ENCODE results near the gene SFSWAP.
"Not testable (repeated sequence)": the region's sequence is repeated elsewhere in the genome, so short reads cannot be mapped to it uniquely, and the experiment has no call there.

Gene SFSWAP

GRCh38 chr12:131710464-131711457 is at the start of gene SFSWAP:
SFSWAP (plus strand) TSS chr12:131711090; CDS start chr12:131711230, 140 bp downstream.
- peak; percentile 57 to 61 for DNase-seq (ENCODE audit: low read depth in 1 of 2, low spot score in 1 of 2)

GRCh38 chr12:131661170-131661985 is 49.5 kb upstream of the SFSWAP start:
- not testable (repeated sequence) for DNase-seq (ENCODE audit: low read depth in 1 of 2, low spot score in 1 of 2)

- DNase-seq (ENCODE audit: low read depth in 1 of 2, low spot score in 1 of 2): not testable (repeated sequence)
Observed at GRCh38 chr12:131661986-131662288, 49.0 kb upstream of the SFSWAP start.

GRCh38 chr12:131662346-131662745 is 48.5 kb upstream of the SFSWAP start:
- not testable (repeated sequence) for DNase-seq (ENCODE audit: low read depth in 1 of 2, low spot score in 1 of 2)

GRCh38 chr12:131665666-131666065 is 45.2 kb upstream of the SFSWAP start:
- DNase-seq (ENCODE audit: low read depth in 1 of 2, low spot score in 1 of 2): not testable (repeated sequence)

GRCh38 chr12:131666486-131666885 is 44.4 kb upstream of the SFSWAP start:
- not testable (repeated sequence) for DNase-seq (ENCODE audit: low read depth in 1 of 2, low spot score in 1 of 2)

- DNase-seq (ENCODE audit: low read depth in 1 of 2, low spot score in 1 of 2): not testable (repeated sequence)
Observed at GRCh38 chr12:131666978-131667601, 43.8 kb upstream of the SFSWAP start.

- no peak for DNase-seq (ENCODE audit: low read depth in 1 of 2, low spot score in 1 of 2)
Observed at GRCh38 chr12:131671276-131671675, 39.6 kb upstream of the SFSWAP start.

GRCh38 chr12:131671871-131672270 is 39.0 kb upstream of the SFSWAP start:
- no peak for DNase-seq (ENCODE audit: low read depth in 1 of 2, low spot score in 1 of 2)

- DNase-seq (ENCODE audit: low read depth in 1 of 2, low spot score in 1 of 2): no peak
Observed at GRCh38 chr12:131672311-131672940, 38.5 kb upstream of the SFSWAP start.

GRCh38 chr12:131672941-131673887 is 37.7 kb upstream of the SFSWAP start:
- no peak for DNase-seq (ENCODE audit: low read depth in 1 of 2, low spot score in 1 of 2)

GRCh38 chr12:131673888-131674257 is 37.0 kb upstream of the SFSWAP start:
- no peak for DNase-seq (ENCODE audit: low read depth in 1 of 2, low spot score in 1 of 2)

- DNase-seq (ENCODE audit: low read depth in 1 of 2, low spot score in 1 of 2): no peak
Observed at GRCh38 chr12:131674373-131674772, 36.5 kb upstream of the SFSWAP start.

- DNase-seq (ENCODE audit: low read depth in 1 of 2, low spot score in 1 of 2): no peak
Observed at GRCh38 chr12:131675126-131676080, 35.5 kb upstream of the SFSWAP start.

- no peak for DNase-seq (ENCODE audit: low read depth in 1 of 2, low spot score in 1 of 2)
Observed at GRCh38 chr12:131676544-131676943, 34.3 kb upstream of the SFSWAP start.

- DNase-seq (ENCODE audit: low read depth in 1 of 2, low spot score in 1 of 2): not testable (repeated sequence)
Observed at GRCh38 chr12:131677067-131677466, 33.8 kb upstream of the SFSWAP start.

GRCh38 chr12:131677699-131678098 is 33.2 kb upstream of the SFSWAP start:
- DNase-seq (ENCODE audit: low read depth in 1 of 2, low spot score in 1 of 2): no peak

- DNase-seq (ENCODE audit: low read depth in 1 of 2, low spot score in 1 of 2): not testable (repeated sequence)
Observed at GRCh38 chr12:131678389-131679181, 32.3 kb upstream of the SFSWAP start.
